Suprapubic skin (tissue), 4 donors: ENCODE measurements around the gene WNT6. TPM values are rescaled to one million over a fixed set of nuclear protein-coding genes. Genes with fewer than 3 reads are reported as not detected.

Experiments used
- DNase-seq, 2 donors: peaks; one replicate each; pipeline ENCODE4 v3.0.0-alpha.2; 2019; ENCODE audit warnings: low spot score in 2 of 2
- H3K27ac ChIP-seq: fragments of 200-600 bp; sonication (generic); one replicate; pipeline ENCODE4 v1.5.1; 2019
- H3K27me3 ChIP-seq: fragments of 200-600 bp; sonication (generic); one replicate; pipeline ENCODE4 v1.5.1; 2019
- H3K36me3 ChIP-seq: fragments of 200-600 bp; sonication (generic); one replicate; pipeline ENCODE4 v1.5.1; 2019
- H3K4me1 ChIP-seq: fragments of 200-600 bp; sonication (generic); one replicate; pipeline ENCODE4 v1.5.1; 2019
- H3K4me3 ChIP-seq: fragments of 200-600 bp; sonication (generic); one replicate; pipeline ENCODE4 v1.5.1; 2019; ENCODE audit warnings: mild to moderate bottlenecking
- H3K9me3 ChIP-seq: fragments of 200-600 bp; sonication (generic); one replicate; pipeline ENCODE4 v1.5.1; 2019
- CTCF ChIP-seq, 2 donors: fragments of 200-600 bp in 1 of 2; fragments of 450-650 bp in 1 of 2; sonication (generic) in 1 of 2; IDR thresholded peaks; one replicate each; pipeline ENCODE4 v1.5.1; 2016 to 2019; ENCODE audit warnings: antibody characterized with exemption in 2 of 2, mild to moderate bottlenecking in 1 of 2, moderate library complexity in 1 of 2
- EP300 ChIP-seq: sonication (generic); formaldehyde crosslinking; IDR thresholded peaks from one replicate; pipeline ENCODE4 v1.6.1; 2017; ENCODE audit warnings: antibody characterized with exemption
- POLR2A ChIP-seq, 2 donors: fragments of 450-650 bp; IDR thresholded peaks; one replicate each; pipeline ENCODE4 v1.6.1; 2017; ENCODE audit warnings: antibody characterized with exemption in 2 of 2, mild to moderate bottlenecking in 2 of 2, moderate library complexity in 2 of 2
- POLR2AphosphoS5 ChIP-seq, 3 donors: sonication (generic); formaldehyde crosslinking; IDR thresholded peaks; one replicate each; pipeline ENCODE4 v1.6.1; 2017; ENCODE audit warnings: antibody characterized with exemption in 3 of 3
- WGBS: methylation state at CpG from one replicate; pipeline ENCODE4 v1.1.5; 2018; 5-methylcytosine and 5-hydroxymethylcytosine counted together
- total RNA-seq, 4 donors: library from RNA; depleted of rRNA; stranded (reverse); fragments of >200 nt; gene quantifications; one replicate each; pipeline ENCODE4 v1.1.0, GENCODE V29; 2016

WNT6 gene
- total RNA-seq, 4 donors from 2014 or later, result 1.4 to 3.7 (median 2.3) TPM

GRCh38 chr2:218860950-218861381 lies 1.4 kb downstream of the WNT6 start:
- DNase-seq, result peak; percentile 62 to 77
- no peak overlapping the region for H3K27ac ChIP-seq
- no peaks in the 10 kb centered on the region for H3K9me3 ChIP-seq
- H3K4me3 ChIP-seq, result peak overlapping the region; percentile 52
- no peaks in the 10 kb centered on the region for H3K36me3 ChIP-seq
- no peak for TF ChIP-seq EP300
- TF ChIP-seq CTCF (IDR thresholded peaks at IDR 0.05), result no peak
- TF ChIP-seq POLR2AphosphoS5 (IDR thresholded peaks at IDR 0.05), result no peak
- no peak for TF ChIP-seq POLR2A (IDR thresholded peaks at IDR 0.05)
- H3K4me1 ChIP-seq, result peaks cover 40% of the 10 kb centered on the region
- H3K27me3 ChIP-seq, result peaks cover 88% of the 10 kb centered on the region
- 6% methylated on average over 12 of the region's 21 CpGs for WGBS

- Histone ChIP-seq H3K27ac (no peak overlapping the region), H3K36me3 (no peaks in the 10 kb centered on the region), H3K4me3 (no peak overlapping the region), H3K4me1 (peaks cover 41% of the 10 kb centered on the region), H3K27me3 (peaks cover 86% of the 10 kb centered on the region), H3K9me3 (no peaks in the 10 kb centered on the region)
- 79% methylated on average over 7 of the region's 7 CpGs for WGBS
- TF ChIP-seq POLR2A (IDR thresholded peaks at IDR 0.05), result no peak
- TF ChIP-seq EP300, result no peak
- no peak for TF ChIP-seq CTCF (IDR thresholded peaks at IDR 0.05)
- no peak for TF ChIP-seq POLR2AphosphoS5 (IDR thresholded peaks at IDR 0.05)
- DNase-seq, result peak; percentile 41 to 49
Measured at GRCh38 chr2:218861645-218862318, 2.2 kb downstream of the WNT6 start.

GRCh38 chr2:218863021-218863520 lies 3.5 kb downstream of the WNT6 start:
- peaks cover 38% of the 10 kb centered on the region for H3K4me1 ChIP-seq
- DNase-seq, result peak in 1 of 2 donors; percentile 37
- no peaks in the 10 kb centered on the region for H3K9me3 ChIP-seq
- H3K4me3 ChIP-seq, result no peak overlapping the region
- peaks cover 76% of the 10 kb centered on the region for H3K27me3 ChIP-seq
- TF ChIP-seq CTCF (IDR thresholded peaks at IDR 0.05) (no peak), EP300 (no peak), POLR2AphosphoS5 (IDR thresholded peaks at IDR 0.05) (no peak), POLR2A (IDR thresholded peaks at IDR 0.05) (no peak)
- WGBS, result 83% methylated on average over 3 of the region's 3 CpGs
- no peak overlapping the region for H3K27ac ChIP-seq
- H3K36me3 ChIP-seq, result no peaks in the 10 kb centered on the region

- DNase-seq, result no peak
- Histone ChIP-seq H3K4me1 (peaks cover 21% of the 10 kb centered on the region), H3K27ac (no peak overlapping the region), H3K4me3 (no peak overlapping the region), H3K27me3 (peaks cover 71% of the 10 kb centered on the region), H3K36me3 (no peaks in the 10 kb centered on the region), H3K9me3 (no peaks in the 10 kb centered on the region)
- 49% methylated on average over 4 of the region's 4 CpGs for whole genome bisulfite sequencing
- no peak for TF ChIP-seq CTCF (IDR thresholded peaks at IDR 0.05)
- TF ChIP-seq EP300, result no peak
- no peak for TF ChIP-seq POLR2A (IDR thresholded peaks at IDR 0.05)
- TF ChIP-seq POLR2AphosphoS5 (IDR thresholded peaks at IDR 0.05), result no peak
Measured at GRCh38 chr2:218865396-218865795, 5.8 kb downstream of the WNT6 start.

GRCh38 chr2:218865999-218866398 lies 6.4 kb downstream of the WNT6 start:
- H3K4me3 ChIP-seq, result no peak overlapping the region
- H3K9me3 ChIP-seq, result no peaks in the 10 kb centered on the region
- no peak overlapping the region for H3K27ac ChIP-seq
- WGBS, result 36% methylated on average over 6 of the region's 6 CpGs
- no peaks in the 10 kb centered on the region for H3K36me3 ChIP-seq
- peaks cover 71% of the 10 kb centered on the region for H3K27me3 ChIP-seq
- peaks cover 17% of the 10 kb centered on the region for H3K4me1 ChIP-seq
- DNase-seq, result no peak
- no peak for TF ChIP-seq CTCF (IDR thresholded peaks at IDR 0.05)
- TF ChIP-seq POLR2A (IDR thresholded peaks at IDR 0.05), result no peak
- TF ChIP-seq EP300, result no peak
- no peak for TF ChIP-seq POLR2AphosphoS5 (IDR thresholded peaks at IDR 0.05)
